A673 (cell line): Measurements from ENCODE around the gene PHF1.

Experiments used
- EZH2 ChIP-seq: fragments of 200-600 bp; sonication (generic); IDR thresholded peaks from 2 replicates; pipeline ENCODE4 v1.6.1; 2017; ENCODE audit warnings: borderline replicate concordance, low read depth, mild to moderate bottlenecking, mixed read lengths, antibody characterized with exemption, low read length; ENCODE audit not compliant: poor library complexity, severe bottlenecking
- TF ChIP-seq, protein P1 (sequence below): fragments of 300-800, 200-600 bp; sonication (generic); conservative IDR thresholded peaks from 2 replicates; pipeline ENCODE4 v1.5.1; 2017; ENCODE audit warnings: low read depth, mild to moderate bottlenecking, antibody characterized with exemption, low read length, moderate library complexity, mixed read lengths

DNA sequence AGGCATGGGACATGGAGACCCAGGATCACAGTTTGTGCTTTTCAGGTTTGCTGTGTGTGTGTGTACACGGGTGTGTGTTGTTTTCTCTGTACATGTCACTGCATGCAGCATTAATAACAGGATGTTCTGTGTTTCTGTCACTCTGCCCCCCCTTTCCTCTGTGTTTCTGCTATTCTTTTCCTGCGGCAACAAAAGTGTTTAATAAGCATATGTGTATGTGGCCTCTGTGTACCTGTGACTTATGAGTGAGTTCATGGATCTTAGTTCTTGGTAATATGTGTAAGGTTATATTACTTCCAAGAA is 18.9 kb downstream of the PHF1 start:
- TF ChIP-seq, protein P1, sequence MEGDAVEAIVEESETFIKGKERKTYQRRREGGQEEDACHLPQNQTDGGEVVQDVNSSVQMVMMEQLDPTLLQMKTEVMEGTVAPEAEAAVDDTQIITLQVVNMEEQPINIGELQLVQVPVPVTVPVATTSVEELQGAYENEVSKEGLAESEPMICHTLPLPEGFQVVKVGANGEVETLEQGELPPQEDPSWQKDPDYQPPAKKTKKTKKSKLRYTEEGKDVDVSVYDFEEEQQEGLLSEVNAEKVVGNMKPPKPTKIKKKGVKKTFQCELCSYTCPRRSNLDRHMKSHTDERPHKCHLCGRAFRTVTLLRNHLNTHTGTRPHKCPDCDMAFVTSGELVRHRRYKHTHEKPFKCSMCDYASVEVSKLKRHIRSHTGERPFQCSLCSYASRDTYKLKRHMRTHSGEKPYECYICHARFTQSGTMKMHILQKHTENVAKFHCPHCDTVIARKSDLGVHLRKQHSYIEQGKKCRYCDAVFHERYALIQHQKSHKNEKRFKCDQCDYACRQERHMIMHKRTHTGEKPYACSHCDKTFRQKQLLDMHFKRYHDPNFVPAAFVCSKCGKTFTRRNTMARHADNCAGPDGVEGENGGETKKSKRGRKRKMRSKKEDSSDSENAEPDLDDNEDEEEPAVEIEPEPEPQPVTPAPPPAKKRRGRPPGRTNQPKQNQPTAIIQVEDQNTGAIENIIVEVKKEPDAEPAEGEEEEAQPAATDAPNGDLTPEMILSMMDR, result no peak
- TF ChIP-seq EZH2, result no peak
